Left forelimb (tissue), 1 donor: ENCODE data around the gene CCDC43.
"Not testable (repeated sequence)": the region's sequence is repeated elsewhere in the genome, so short reads cannot be mapped to it uniquely, and the experiment has no call there.

Source experiments
- DNase-seq: peaks from one replicate; pipeline ENCODE4 v3.0.0-alpha.2; 2018; ENCODE audit warnings: low spot score

The CCDC43 gene, protein sequence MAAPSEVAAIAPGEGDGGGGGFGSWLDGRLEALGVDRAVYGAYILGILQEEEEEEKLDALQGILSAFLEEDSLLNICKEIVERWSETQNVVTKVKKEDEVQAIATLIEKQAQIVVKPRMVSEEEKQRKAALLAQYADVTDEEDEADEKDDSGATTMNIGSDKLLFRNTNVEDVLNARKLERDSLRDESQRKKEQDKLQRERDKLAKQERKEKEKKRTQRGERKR

DNA sequence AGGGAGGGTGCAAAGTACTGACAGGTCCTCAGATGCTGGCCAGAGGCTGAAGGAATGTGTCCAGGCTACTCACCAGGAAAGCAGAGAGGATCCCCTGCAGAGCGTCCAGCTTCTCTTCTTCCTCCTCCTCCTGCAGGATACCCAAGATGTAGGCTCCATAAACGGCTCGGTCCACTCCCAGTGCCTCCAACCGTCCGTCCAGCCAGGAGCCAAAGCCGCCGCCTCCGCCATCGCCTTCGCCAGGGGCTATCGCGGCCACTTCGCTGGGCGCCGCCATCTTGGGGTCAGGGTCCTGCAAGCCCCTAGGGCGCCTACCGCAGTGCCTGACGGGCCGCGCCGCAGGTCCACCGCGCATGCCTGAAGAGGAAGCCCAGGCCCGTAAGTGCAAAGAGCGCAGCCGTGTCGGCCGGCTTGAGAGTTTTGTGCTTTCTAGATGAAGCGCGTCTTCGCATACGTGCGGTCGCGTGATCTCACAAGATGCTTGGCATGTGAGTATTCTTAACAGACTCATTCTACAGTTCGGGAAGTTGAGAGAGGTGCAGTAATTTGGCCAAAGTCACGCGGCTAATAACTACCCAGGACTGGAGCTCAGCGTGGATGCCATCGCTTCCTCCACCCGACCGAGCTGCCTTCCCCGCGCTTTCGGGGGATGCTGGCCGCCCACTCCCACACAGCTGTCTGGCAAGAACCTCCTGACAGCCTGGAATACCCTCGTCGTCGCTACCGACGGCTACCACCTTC is at the start of gene CCDC43:
TSS of gene CCDC43 (minus strand) at position 300 of the 741 bp plus-strand sequence. CDS start at position 277, 23 bp downstream.
- DNase-seq: peak; percentile 93

DNA sequence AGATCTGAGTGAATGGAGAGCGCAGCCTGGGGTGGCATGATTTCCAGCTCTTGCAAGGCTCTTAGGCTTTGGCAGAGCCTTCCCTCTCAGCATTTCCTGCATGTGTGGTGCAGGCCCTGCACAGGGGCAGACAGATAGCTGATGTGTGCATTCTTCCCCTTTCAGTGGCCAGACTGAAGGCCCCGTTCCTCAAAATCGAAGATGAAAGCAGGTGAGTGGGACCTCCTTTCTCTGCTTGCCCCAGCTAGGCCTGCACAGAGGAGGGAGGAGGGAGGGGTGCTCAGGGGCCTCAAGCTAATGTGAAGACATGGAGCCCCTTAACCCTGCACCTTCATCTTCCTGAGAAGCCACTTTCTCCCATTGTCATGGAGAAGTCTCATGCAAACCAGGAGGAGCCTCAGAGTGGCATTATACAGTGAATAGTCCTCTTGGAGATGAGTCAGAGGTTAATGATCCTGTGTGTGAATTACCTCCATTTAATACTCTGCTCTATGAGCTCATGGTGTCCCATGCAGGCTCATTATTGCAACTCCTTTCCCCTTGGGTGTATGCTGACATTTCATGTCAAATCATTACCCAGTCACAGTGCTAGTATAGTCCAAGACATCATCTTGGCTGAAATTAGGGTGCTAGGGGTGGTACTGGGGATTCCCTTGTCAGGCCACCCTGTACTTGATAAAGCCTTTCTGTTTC is 48.8 kb upstream of the CCDC43 start:
- DNase-seq: no peak

DNA sequence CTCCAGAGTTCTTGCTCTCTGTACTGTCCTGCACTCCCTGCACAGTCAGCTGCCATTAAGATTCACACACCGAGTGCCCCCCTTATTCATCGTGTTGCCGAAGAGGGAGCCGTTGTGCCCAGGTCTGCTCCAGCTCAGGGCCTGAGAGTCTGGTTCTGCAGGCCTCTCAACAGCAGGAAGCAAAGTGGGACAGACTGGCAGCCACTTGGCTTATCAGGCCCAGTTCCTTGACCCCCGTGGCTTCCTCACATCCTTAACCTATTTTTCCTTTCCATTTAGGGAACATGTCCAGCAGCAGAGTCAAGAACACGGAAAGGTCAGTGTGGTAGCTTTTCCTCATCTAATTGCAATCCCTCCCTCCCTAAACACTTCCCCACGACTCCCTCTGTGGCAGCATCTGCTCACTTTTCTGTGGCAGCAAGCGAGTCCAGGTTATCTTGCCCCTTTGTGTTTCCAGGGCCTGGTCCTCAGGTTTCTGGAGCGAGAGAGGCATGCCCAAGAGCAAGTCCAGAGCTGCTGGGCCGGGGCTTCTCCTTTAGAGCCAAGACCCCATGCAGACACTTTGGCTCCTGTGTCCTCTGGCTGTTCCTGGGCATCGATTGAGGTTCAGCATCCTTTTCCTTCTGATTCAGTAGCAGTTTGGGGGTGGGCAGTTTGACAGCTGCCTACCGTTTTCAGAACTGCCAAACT is 47.1 kb upstream of the CCDC43 start:
- DNase-seq: no peak

DNA sequence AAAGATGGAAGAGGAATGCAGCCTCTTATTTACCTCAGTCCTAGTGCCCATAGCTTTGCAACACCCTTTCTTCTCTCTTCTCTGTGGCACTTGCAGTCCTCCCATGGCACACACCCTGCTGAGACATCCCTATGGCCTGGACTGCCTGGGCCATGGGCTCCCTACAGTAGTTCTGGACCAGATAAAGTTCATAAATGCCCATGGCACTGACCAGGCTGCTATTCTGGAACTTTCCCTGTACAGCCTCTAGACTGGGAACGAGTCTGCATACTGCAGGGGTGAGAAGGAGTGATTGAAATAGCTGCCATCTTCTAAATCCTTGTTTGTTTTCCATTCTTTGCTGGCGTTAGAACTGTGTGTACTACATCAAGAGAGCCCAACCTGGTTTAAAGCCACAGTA is 44.7 kb upstream of the CCDC43 start:
- no peak for DNase-seq

DNA sequence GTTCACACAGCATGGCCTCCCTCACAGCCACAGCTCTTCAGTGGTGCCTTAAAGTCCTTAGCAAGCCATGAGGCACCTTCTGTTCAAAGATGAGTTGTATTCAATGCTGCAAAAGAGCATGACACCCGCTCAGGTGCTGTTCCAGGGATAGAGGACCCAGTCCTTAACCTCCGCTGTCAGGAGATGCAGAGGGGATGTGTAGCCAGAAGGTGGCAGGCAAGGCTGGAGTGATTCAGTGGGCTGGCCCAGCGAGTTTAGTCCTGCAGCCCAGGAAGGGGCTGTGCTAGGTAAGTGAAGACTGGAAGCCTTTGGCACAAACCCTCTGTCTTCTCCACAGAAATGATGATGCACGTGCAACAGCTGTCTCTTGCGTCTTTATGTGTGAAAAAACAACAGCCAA is 44.2 kb upstream of the CCDC43 start:
- DNase-seq: no peak

DNA sequence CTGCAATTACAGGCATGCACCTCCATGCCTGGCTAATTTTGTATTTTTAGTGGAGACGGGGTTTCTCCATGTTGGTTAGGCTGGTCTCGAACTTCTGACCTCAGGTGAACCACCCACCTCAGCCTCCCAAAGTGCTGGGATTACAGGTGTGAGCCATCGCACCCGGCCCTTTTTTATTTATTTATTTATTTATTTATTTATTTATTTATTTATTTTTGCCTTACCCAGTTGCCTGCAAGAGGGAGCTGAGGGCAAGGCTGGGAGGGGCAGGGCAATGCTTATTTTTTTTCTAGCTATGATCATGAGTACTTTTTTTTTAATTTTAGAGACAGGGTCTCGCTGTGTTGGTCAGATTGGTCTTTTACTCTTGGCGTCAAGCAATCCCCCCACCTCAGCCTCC is 36.5 kb upstream of the CCDC43 start:
- DNase-seq: not testable (repeated sequence)

DNA sequence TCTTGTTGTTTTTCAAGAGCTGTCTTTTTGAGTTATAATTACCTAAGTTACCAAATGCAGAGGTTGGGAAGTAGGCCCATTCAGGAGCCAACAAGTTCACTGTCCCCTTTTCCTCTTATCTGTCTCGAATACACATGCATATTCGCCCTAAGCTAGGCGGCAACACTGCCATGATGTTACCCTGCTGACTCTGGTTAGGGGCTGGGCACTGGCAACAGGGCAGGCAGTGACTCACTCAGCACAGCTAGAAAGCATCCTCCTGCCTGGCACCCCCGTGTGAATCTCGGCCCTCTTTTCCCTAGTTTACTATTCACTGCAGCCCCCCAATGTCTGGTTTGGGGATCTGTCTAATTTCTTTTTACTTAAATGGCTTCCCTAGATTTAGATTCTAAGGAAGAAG is 32.7 kb upstream of the CCDC43 start:
- DNase-seq: no peak

DNA sequence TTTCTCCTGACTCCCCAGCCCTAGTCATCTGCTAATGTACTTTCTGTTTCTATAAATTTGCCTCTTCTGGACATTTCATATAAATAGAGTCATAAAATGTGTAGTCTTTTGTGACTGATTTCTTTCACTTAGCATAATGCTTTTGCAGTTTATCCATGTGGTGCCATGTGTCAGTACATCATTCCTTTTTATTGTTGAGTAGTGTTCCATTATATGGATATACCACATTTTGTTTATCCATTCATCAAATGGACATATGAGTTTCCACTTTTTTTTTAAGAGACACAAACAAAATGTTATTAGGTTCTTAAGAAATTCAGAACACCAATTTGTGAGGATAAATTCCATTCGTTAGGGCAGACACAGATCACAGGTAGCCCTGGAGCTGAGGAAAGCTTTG is 29.9 kb upstream of the CCDC43 start:
- no peak for DNase-seq

DNA sequence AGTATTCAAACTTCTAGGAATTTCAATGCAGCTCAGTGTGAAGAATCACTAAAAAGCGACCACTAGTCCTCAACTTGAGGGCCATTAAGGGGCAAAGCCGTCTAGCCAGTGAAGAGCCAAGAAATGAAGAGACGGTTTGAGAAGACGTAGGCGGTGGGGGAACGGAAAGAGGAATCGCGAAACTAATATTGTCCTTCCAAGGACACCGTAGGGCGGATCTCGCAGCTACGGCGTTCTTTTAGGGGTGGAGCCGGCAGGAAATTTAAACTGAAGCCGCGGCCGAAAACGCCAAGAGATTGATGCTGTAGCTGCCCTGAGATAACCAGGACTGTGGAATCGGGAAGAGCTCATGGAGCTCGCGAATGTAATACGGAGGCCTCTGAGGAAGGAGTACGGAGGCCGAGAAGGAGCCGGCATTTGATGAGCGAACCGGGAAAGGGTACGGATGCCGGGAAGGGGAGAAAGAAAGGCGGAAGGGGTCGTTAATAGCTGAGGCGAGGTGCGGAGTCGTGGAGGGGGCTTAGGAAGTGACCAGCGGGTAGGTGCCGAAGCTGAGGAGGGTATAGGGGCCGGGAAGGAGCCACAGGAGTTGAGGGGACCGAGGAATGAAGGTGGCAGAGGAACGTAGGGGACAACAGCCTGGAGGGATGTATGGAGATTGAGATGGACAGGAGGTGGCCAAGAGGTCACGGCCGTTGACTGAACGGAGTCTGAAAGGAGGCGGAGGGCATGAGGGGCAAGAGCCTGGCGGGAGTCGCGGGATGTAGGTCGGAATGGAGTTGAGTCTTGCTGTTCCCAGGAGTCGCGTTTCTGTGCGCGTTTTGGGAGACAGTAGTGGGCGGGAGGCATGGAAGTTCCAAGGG is 19.1 kb upstream of the CCDC43 start, which contains the start of gene DBF4B:
TSS of gene DBF4B (plus strand) at position 265 of the 863 bp plus-strand sequence. CDS start at position 421, 156 bp downstream.
- peak; percentile 88 for DNase-seq

DNA sequence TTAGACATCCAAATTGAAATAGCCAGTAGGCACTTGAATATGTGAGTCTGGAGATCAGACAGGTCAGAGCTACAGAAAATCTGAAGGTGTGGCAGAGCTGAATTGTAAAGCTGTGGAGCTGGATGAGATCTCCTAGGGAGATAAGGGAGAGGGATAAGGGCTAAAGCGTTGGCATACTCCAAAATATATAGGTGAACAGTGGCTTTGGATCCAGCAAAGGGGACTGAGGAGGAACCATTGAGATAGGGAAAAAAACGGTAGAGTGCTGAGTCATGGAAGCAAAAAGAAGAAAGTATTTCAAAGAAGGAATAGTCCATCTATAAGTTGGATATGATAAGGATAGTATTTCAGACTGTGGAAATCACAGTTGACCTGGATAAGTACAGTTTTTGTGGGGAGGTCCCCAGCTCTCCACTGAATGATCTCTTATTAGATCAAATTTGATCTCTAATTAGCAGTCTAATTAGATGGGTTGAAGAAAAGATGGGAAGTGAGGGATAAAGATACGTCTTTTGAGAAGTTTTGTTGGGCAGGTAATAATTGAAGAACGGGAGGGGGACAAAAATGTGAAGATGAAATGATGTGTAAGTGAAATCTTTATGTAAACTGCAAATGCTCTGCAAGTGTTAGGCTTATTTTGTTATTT is 18.3 kb upstream of the CCDC43 start:
- no peak for DNase-seq

DNA sequence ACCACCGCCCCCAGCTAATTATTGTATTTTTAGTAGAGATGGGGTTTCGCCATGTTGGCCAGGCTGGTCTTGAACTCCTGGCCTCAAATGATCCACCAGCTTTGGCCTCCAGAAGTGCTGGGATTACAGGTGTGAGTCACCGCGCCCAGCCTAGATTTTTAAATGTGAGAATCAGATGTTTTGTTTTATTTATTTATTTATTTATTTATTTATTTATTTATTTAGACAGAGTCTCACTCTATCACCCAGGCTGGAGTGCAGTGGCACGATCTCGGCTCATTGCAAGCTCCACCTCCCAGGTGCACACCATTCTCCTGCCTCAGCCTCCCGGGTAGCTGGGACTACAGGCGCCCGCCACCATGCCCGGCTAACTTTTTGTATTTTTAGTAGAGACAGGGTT is 10.7 kb upstream of the CCDC43 start:
- not testable (repeated sequence) for DNase-seq

DNA sequence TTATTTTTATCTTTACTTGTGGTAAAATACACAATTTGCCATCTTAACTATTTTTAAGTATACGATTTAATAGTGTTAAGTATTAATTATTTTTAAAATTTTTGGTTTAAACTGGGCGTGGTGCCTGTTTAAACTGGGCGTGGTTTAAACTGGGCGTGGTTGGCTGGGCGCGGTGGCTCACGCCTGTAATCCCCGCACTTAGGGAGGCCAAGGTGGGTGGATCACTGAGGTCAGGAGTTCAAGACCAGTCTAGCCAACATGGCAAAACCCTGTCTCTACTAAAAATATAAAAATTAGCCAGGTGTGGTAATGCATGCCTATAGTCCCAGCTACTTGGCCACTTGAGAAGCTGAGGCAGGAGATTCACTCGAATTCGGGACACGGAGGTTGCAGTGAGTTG is 4.0 kb upstream of the CCDC43 start:
- DNase-seq: no peak

DNA sequence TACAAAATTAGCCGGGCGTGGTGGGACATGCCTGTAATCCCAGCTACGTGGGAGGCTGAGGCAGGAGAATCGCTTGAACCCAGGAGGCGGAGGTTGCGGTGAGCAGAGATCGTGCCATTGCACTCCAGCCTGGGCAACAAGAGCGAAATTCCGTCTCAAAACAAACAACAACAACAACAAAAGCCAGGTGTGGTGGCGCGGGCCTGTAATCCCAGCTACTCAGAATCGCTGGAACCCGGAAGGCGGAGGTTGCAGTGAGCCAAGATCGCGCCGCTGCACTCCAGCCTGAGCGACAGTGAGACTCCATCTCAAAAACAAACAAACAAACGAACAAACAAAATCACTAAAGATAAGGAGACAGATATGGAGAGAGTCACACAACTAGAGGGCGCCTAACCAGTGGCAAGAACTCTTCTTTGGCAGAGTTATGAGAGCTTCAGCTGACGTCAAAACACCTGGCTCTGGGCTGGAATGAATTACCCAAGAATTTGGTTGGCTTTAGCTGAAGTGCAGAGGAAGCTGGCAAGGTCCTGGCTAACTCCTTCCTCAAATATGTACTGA is 1.2 kb upstream of the CCDC43 start:
- DNase-seq: not testable (repeated sequence)

DNA sequence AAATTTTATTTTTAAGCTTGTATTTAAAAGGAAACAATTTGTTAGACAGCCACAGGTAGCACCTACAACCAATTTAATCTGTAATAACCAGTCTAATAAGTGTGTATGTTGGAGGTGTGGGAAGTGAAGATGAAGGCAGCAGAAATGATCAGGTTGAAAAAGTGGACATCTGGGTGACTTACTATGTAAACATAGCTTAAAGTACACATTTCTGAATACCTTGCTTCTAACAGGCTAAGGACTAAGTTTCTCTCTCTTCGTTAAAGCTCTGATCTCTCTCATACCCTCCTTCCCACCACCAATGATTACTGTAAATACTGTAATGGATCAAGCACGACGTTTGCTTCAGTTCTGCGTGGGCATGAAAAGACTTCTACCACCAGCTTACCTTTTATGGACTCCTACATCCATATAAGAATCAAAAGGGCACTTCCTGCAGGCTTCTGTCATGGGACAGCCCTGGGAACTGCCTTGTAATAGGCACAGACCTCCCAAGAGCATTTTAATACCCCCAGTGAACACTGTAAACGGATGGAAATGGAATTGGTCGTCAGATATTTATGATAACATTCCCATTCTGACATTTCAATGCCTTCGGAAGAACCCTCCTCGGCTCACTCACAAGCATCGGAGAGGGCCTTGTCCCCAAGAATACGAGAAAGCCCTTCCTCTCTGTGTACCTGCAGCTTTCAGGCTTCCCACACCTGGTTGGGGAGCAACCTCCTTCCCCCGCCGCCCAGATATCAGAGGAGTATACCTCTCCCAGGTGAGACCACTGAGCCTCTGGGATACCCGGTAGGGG is 700 bp downstream of the CCDC43 start:
- no peak for DNase-seq

DNA sequence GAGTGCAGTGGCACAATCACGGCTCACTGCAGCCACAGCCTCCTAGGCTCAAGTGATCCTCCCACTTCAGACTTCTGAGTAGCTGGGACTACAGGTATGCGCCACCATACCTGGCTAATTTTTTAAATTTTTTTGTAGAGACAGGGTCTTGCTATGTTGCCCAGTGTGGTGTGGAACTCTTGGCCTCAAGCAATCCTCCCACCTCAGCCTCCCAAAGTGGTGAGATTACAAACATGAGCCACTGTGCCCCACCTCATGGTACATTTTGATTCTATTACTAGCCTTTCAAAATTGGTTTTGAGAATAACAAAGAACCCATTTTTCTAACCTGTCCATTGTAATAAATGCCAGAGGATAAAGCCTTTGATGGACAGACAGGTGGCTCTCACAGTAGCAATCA is 1.4 kb downstream of the CCDC43 start:
- DNase-seq: no peak

DNA sequence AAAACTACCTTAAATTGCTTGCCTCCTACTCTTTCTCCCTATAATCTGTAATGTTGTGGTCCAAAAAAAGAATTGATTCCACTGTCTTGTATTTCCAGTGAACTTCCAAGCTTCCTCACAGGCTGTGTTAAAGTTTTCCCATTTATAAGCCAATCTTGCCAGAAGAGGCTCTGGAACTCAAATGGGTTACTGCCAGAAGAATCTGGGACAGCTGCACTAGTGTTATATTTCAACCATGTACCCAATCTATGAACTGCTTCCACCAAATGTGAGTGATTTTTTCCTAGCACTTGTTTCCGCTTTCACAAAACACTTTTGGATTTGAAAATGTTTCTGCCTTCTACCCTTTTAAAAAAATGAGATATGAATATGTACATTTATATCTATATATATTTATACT is 1.8 kb downstream of the CCDC43 start:
- DNase-seq: no peak

DNA sequence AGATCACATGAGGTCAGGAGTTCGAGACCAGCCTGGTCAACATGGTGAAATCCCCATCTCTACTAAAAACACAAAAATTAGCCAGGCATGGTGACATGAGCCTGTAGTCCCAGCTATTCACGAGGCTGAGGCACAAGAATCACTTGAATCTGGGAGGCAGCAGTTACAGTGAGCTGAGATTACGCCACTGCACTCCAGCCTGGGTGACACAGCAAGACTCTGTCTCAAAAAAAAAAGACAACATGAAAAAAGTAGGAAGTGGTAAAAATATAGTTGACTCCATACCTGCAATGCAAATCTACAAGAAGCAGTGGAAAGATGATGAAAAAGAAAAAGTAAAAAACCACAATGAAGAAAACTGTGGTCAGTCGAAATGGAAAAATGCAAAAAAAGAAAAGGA is 6.3 kb downstream of the CCDC43 start:
- DNase-seq: not testable (repeated sequence)

DNA sequence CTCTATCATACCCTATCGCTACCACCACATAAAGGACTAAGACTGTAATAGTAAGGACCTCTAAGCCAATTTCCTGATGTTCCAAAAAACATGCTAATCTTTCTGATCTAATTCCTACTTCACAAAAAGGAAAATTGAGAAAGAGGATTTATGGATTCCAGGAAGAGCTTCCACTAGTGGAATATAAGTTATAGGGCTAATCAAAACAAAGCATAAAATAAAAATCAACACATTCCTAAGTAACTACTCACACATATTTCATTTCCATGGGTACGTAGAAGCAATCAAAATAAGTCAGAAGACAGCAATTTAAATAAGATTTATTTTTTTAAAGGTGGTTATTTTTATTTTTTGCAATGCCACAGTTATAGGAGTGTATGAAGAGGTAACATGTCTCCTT is 12.4 kb downstream of the CCDC43 start:
- DNase-seq: no peak

DNA sequence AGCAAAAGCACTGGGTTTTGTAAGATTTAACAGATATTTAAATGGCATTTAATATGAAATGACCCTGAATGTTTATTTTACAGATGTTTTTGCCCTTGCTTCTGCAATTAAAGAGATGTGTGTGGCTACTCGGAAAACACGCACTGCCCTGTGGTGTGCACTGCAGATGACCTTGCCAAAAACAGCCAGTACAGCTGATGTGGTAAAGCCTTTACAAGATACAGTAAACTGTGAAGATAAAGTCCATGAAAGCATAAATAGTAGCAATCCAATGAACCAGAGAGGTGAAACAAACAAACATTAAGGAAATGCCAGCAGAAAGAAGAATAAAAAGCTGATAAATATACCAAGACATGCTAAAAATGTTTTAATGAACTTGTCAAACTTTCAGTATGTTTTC is 15.7 kb downstream of the CCDC43 start:
- DNase-seq: no peak
